HFF-Myc (cell line): ENCODE measurements around the gene SV2C.
"Not testable (repeated sequence)": the region's sequence is repeated elsewhere in the genome, so short reads cannot be mapped to it uniquely, and the experiment has no call there.

Source experiments
- DNase-seq: peaks from one replicate; pipeline ENCODE4 v3.0.0-alpha.2; 2011; ENCODE audit warnings: low read depth; ENCODE audit errors: extremely low read depth
- H3K4me3 ChIP-seq: replicated peaks from 2 replicates; pipeline ENCODE4 v1.5.1; 2011; ENCODE audit warnings: low read depth, mild to moderate bottlenecking, control low read depth, low read length
- TF ChIP-seq, protein P1 (sequence below): IDR thresholded peaks from 2 replicates; pipeline ENCODE4 v1.5.1; 2012; ENCODE audit warnings: mild to moderate bottlenecking, low read depth, low read length, control low read depth; ENCODE audit errors: missing control alignments

SV2C gene

GRCh38 chr5:76332611-76333205, 249.5 kb downstream of the SV2C start:
- TF ChIP-seq, protein P1, sequence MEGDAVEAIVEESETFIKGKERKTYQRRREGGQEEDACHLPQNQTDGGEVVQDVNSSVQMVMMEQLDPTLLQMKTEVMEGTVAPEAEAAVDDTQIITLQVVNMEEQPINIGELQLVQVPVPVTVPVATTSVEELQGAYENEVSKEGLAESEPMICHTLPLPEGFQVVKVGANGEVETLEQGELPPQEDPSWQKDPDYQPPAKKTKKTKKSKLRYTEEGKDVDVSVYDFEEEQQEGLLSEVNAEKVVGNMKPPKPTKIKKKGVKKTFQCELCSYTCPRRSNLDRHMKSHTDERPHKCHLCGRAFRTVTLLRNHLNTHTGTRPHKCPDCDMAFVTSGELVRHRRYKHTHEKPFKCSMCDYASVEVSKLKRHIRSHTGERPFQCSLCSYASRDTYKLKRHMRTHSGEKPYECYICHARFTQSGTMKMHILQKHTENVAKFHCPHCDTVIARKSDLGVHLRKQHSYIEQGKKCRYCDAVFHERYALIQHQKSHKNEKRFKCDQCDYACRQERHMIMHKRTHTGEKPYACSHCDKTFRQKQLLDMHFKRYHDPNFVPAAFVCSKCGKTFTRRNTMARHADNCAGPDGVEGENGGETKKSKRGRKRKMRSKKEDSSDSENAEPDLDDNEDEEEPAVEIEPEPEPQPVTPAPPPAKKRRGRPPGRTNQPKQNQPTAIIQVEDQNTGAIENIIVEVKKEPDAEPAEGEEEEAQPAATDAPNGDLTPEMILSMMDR: no peak
- no peak overlapping the region for H3K4me3 ChIP-seq
- DNase-seq: no peak

- TF ChIP-seq, protein P1: no peak
- no peak for DNase-seq
- H3K4me3 ChIP-seq: no peak overlapping the region
Measured at GRCh38 chr5:76333571-76333970, 250.4 kb downstream of the SV2C start.

- TF ChIP-seq, protein P1: no peak
- H3K4me3 ChIP-seq: no peak overlapping the region
- DNase-seq: no peak
Measured at GRCh38 chr5:76334574-76334973, 251.4 kb downstream of the SV2C start.

DNA sequence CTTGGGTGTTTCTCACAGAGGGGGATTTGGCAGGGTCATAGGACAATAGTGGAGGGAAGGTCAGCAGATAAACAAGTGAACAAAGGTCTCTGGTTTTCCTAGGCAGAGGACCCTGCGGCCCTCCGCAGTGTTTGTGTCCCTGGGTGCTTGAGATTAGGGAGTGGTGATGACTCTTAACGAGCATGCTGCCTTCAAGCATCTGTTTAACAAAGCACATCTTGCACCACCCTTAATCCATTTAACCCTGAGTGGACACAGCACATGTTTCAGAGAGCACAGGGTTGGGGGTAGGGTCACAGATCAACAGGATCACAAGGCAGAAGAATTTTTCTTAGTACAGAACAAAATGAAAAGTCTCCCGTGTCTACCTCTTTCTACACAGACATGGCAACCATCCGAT, 252.3 kb downstream of the SV2C start:
- not testable (repeated sequence) for H3K4me3 ChIP-seq, DNase-seq

- not testable (repeated sequence) for H3K4me3 ChIP-seq, DNase-seq
Measured at GRCh38 chr5:76336253-76336809, 253.1 kb downstream of the SV2C start.

GRCh38 chr5:76337953-76338451, 254.8 kb downstream of the SV2C start:
- TF ChIP-seq, protein P1: peak; percentile 32
- H3K4me3 ChIP-seq: no peak overlapping the region
- DNase-seq: peak; percentile 20

GRCh38 chr5:76339919-76340318, 256.7 kb downstream of the SV2C start:
- no peak for DNase-seq
- TF ChIP-seq, protein P1: no peak
- H3K4me3 ChIP-seq: no peak overlapping the region

DNA sequence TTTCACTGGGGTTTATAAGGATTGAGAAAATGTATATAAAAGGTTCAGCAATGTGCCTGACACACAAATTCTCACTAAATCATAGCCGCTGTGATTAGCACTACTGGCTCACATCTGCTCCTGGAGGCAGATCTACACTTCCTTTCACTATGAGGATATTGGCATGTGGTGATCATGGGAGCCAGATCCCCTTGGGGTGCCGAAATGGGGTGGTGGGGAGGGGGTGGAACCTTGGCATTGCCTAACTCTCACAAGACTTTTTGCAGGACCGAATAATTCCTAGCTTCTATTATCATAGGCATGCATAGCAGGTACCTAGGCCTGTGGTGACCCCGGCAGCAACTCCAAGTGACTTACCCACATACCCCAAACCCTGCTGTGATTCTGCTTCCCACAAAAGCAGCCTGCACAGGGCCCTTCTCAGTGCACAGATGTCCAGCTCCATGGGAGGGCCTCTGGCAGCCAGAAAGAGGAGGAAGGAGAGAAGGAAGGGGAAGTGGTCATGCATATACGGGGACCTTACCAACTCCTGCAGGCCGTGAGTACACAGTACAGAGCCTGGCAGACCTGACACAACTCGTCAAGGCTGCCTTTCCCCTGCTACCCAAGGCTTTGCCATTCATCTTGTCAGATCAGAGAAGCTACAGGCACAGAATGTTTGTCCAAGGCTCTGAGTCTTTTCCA, 258.6 kb downstream of the SV2C start:
- DNase-seq: no peak

More for the DNA sequence above, 258.6 kb downstream of the SV2C start:
- TF ChIP-seq, protein P1: no peak
- H3K4me3 ChIP-seq: no peak overlapping the region
